GM20000 (cell line): ENCODE results near the gene IFT122.
A peak's percentile ranks its signal among the peaks of the same experiment; 100 is the strongest.

Experiments
- DNase-seq: peaks from one replicate; pipeline ENCODE4 v3.0.0; 2012; ENCODE audit warnings: low spot score
- CTCF ChIP-seq: IDR thresholded peaks from 2 replicates; pipeline ENCODE4 v1.5.1; 2012; ENCODE audit warnings: mild to moderate bottlenecking, control low read depth; ENCODE audit errors: extremely low read depth, missing control alignments

IFT122 gene

DNA sequence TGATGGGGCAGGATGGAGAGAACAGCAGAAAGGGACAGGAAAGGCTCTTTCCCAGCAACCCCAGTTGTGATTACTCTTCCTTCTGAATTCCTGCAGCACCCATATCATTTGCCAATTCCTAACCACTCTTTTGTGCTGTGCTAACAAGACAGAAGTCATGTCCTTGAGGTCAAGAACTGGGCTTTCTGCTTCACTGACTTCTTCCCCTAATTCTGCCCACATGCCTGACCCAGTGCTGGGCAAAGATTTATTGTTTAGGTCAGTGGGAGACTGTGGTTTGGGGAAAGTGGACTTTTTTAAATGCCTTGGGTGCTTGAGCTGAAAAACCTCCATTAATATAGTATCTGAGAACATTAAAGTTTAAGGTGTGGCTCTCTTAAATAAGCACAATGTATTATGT is 7.4 kb upstream of the IFT122 start:
- no peak for TF ChIP-seq CTCF
- DNase-seq = no peak

- DNase-seq = no peak
- no peak for TF ChIP-seq CTCF
Observed at GRCh38 chr3:129433565-129433964, 6.5 kb upstream of the IFT122 start.

DNA sequence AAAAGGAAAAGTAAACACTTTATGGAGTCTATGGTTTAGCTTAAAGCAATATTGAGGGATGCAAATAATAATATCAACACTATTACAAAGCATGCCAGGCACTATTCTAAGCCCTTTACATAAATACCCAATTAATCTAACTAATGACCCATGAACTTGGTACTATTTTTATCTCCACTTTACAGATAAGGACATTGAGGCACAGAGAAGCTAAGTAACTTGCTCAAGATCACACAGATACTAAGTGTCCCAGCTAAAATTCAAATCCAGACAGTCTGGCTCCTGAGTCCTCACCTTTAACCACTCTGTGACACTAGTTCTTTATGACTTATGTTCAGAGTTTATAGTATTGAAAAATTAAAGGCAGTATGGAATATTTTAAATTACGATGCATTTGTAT is 5.9 kb upstream of the IFT122 start:
- no peak for DNase-seq
- no peak for TF ChIP-seq CTCF

DNA sequence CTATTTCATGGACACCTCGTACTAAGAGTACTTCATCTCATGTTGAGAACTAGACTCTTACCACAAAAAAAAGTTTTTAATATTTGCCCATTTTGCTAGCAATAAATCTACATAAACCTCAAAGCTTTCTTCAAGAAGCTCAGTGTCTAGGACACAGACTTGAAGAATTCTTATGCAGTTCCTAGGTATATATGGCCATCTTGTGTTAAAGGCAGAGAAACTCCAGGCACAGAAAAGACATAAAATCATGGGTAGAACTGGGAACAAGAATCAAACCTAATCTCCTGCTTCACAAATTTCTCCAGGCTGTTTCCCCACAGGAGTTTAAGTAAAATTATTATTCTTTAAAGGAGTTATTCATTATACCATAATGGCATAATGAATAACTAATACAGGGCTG is 4.7 kb upstream of the IFT122 start:
- TF ChIP-seq CTCF = no peak
- no peak for DNase-seq

DNA sequence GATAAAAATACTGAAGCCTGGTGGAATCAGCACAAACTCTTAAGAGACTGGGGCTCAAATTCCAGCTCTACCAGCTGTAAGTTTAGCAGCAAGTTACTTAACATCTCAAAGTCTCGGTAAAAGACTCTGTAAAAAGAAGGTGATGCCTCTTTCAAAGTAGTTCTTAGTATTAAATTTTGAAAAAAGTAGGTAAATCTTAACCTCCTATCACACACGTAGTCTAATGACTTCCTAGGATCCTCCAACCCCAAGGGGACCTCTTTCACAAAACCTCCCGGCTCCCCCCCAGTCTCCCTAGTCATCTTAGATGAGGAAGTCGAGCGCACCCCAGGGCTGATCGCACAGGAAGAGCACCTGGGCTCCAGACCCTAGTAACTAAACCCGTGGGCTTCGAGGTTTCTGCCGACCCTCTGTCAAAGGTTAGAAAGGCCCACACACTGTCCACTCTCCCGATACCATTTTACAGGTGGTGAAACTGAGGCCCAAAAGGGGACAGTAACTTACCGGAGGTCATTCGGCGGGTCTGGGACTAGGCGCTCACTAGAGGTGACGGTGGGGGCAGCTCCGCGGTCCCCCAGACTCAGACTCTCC is 703 bp upstream of the IFT122 start:
- DNase-seq = peak; percentile 41
- no peak for TF ChIP-seq CTCF

DNA sequence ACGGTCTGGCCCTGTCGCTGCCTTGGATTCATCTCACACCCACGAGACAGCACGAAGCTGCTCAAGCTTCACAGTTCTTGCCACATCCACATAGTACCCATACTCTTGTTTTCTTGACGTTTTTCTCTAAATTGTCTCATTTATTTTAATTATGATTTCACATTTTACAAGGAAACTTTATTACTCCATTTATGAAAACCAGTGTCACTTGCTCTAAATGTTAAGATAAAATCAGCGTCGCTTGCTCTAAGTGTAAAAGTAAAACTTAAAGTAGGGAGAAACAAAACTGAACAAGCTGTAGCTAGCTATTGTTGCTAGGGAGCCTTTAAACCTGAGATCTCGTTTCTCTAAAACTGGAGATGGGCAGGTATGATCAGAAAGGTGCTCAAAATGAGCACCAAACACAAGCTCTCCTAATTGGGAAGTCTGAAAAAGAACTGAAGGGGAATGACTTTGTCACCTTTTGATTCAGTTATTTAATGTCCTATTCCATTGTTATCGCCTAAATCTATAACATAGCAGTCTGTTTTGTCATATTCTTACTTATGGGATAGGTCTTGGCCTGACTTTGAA is 680 bp downstream of the IFT122 start:
- no peak for TF ChIP-seq CTCF
- DNase-seq = no peak

GRCh38 chr3:129441215-129441614 is 1.2 kb downstream of the IFT122 start:
- TF ChIP-seq CTCF = no peak
- DNase-seq = no peak
